ENCODE measurements around the gene ZAR1. TPM values are rescaled to one million over a fixed set of nuclear protein-coding genes. Genes with fewer than 3 reads are reported as not detected.

ZAR1 gene
- total RNA-seq, 1 experiment from 2014 or later, result not detected

- no peak overlapping the region for H3K9ac ChIP-seq (ENCODE audit: low read length)
- no peak for DNase-seq
- H3K9me2 ChIP-seq (replicated peaks; ENCODE audit: insufficient read depth, low read length), result no peaks in the 10 kb centered on the region
- H3K4me1 ChIP-seq (ENCODE audit: low read length), result no peaks in the 10 kb centered on the region
- no peak overlapping the region for H3K4me3 ChIP-seq (ENCODE audit: low read length)
- no peaks in the 10 kb centered on the region for H3K27me3 ChIP-seq (ENCODE audit: low read length)
- H3K27ac ChIP-seq (ENCODE audit: low read length), result no peak overlapping the region
- no peaks in the 10 kb centered on the region for H3K9me3 ChIP-seq (ENCODE audit: low read length)
- no peaks in the 10 kb centered on the region for H4K20me1 ChIP-seq (ENCODE audit: insufficient read depth, low read depth, low read length)
- H3K79me2 ChIP-seq (ENCODE audit: low read length), result no peaks in the 10 kb centered on the region
- no peak overlapping the region for H3K4me2 ChIP-seq (ENCODE audit: low read depth, low read length, poor library complexity, severe bottlenecking)
- H2AFZ ChIP-seq (ENCODE audit: low read length), result no peak overlapping the region
- H3K36me3 ChIP-seq (ENCODE audit: insufficient read depth, low read length), result peaks cover 35% of the 10 kb centered on the region
Measured at GRCh38 chr4:48506716-48507115, 16.7 kb downstream of the ZAR1 start.

GRCh38 chr4:48509543-48509942 is 19.5 kb downstream of the ZAR1 start:
- no peaks in the 10 kb centered on the region for H3K9me3 ChIP-seq (ENCODE audit: low read length)
- H2AFZ ChIP-seq (ENCODE audit: low read length), result no peak overlapping the region
- H3K4me1 ChIP-seq (ENCODE audit: low read length), result peaks cover 13% of the 10 kb centered on the region
- H3K9ac ChIP-seq (ENCODE audit: low read length), result no peak overlapping the region
- peaks cover 49% of the 10 kb centered on the region for H3K36me3 ChIP-seq (ENCODE audit: insufficient read depth, low read length)
- H4K20me1 ChIP-seq (ENCODE audit: insufficient read depth, low read depth, low read length), result no peaks in the 10 kb centered on the region
- no peak for DNase-seq
- H3K27me3 ChIP-seq (ENCODE audit: low read length), result no peaks in the 10 kb centered on the region
- no peak overlapping the region for H3K4me2 ChIP-seq (ENCODE audit: low read depth, low read length, poor library complexity, severe bottlenecking)
- 0 out of 2 replicates have a peak, but pooled peaks cover 3% of the 10 kb centered on the region for H3K79me2 ChIP-seq (ENCODE audit: low read length)
- no peaks in the 10 kb centered on the region for H3K9me2 ChIP-seq (replicated peaks; ENCODE audit: insufficient read depth, low read length)
- H3K4me3 ChIP-seq (ENCODE audit: low read length), result no peak overlapping the region
- H3K27ac ChIP-seq (ENCODE audit: low read length), result no peak overlapping the region

DNA sequence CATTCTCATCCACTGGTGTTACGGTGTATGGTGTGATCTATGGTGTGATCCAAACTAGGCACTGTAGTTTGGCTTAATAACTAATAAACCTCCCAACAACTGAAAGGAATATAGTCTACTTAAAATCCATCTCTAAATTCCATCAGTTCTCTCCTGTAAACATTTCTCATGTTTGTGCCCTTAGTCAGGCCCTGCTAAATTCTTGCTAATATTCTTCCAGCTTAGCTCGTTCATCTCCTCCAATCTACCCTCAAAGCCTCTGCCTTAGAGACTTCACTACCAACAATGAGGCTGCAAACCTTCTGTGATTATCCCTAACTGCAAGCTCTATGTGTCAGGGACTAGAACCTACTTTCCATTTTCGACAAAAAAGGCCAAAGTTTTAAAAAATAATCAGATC is 28.1 kb downstream of the ZAR1 start:
- Histone ChIP-seq H3K36me3 (ENCODE audit: insufficient read depth, low read length) (peaks cover 39% of the 10 kb centered on the region), H3K9me2 (replicated peaks; ENCODE audit: insufficient read depth, low read length) (no peaks in the 10 kb centered on the region), H3K4me1 (ENCODE audit: low read length) (peaks cover 16% of the 10 kb centered on the region), H3K79me2 (ENCODE audit: low read length) (0 out of 2 replicates have a peak, but pooled peaks cover 3% of the 10 kb centered on the region), H3K27ac (ENCODE audit: low read length) (no peak overlapping the region), H2AFZ (ENCODE audit: low read length) (no peak overlapping the region), H3K4me2 (ENCODE audit: low read depth, low read length, poor library complexity, severe bottlenecking) (no peak overlapping the region), H3K4me3 (ENCODE audit: low read length) (no peak overlapping the region), H3K27me3 (ENCODE audit: low read length) (no peaks in the 10 kb centered on the region), H4K20me1 (ENCODE audit: insufficient read depth, low read depth, low read length) (no peaks in the 10 kb centered on the region), H3K9me3 (ENCODE audit: low read length) (no peaks in the 10 kb centered on the region), H3K9ac (ENCODE audit: low read length) (no peak overlapping the region)
- DNase-seq, result no peak

DNA sequence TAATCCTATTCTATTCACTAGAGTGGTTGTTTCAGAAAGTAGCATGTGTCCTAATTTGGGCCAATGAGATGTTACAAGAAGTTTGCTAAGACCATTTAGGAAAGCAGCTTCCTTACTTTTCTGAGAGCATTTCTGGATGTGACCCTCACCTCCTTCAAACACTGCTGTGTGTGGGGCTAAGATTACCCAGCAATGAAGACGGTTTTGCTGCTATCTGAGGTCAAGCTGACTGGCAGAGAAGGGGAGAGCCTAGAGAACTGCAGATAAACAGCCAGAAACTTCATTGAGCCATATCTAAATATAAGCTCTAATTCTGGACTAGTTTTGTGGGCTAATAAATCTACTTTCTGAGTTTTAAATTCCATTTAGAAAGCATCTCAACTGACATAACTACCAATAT is 36.4 kb downstream of the ZAR1 start:
- Histone ChIP-seq H3K9me2 (replicated peaks; ENCODE audit: insufficient read depth, low read length) (no peaks in the 10 kb centered on the region), H3K9me3 (ENCODE audit: low read length) (no peaks in the 10 kb centered on the region), H3K27me3 (ENCODE audit: low read length) (no peaks in the 10 kb centered on the region), H3K9ac (ENCODE audit: low read length) (no peak overlapping the region), H3K27ac (ENCODE audit: low read length) (no peak overlapping the region), H3K4me2 (ENCODE audit: low read depth, low read length, poor library complexity, severe bottlenecking) (no peak overlapping the region), H3K36me3 (ENCODE audit: insufficient read depth, low read length) (peaks cover 61% of the 10 kb centered on the region), H3K4me3 (ENCODE audit: low read length) (no peak overlapping the region), H2AFZ (ENCODE audit: low read length) (no peak overlapping the region), H3K4me1 (ENCODE audit: low read length) (no peaks in the 10 kb centered on the region), H4K20me1 (ENCODE audit: insufficient read depth, low read depth, low read length) (no peaks in the 10 kb centered on the region), H3K79me2 (ENCODE audit: low read length) (no peaks in the 10 kb centered on the region)
- no peak for DNase-seq

DNA sequence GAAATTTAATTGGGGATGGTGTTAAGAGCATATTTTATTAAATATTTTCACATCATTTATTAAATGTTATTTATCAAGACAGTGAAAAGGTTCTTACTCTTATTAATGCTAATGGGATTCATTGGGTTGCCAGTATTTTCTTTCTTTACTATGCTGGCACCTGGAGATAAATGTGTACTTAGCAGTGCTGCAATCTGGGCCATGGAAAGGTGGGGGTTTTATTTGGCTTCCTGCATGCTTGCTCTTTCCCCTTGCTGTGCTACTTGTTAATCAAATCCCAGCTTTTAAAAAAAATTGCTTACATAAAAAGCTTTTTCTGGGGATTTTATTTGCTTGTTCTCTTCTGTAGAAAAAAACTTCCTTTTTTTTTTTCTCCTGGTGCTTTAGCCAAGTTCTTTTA is 48.3 kb downstream of the ZAR1 start:
- no peaks in the 10 kb centered on the region for H4K20me1 ChIP-seq (ENCODE audit: insufficient read depth, low read depth, low read length)
- H2AFZ ChIP-seq (ENCODE audit: low read length), result no peak overlapping the region
- no peaks in the 10 kb centered on the region for H3K9me3 ChIP-seq (ENCODE audit: low read length)
- H3K36me3 ChIP-seq (ENCODE audit: insufficient read depth, low read length), result peaks cover 36% of the 10 kb centered on the region; the same call in 1 of the 2 replicates
- H3K9ac ChIP-seq (ENCODE audit: low read length), result no peak overlapping the region
- H3K27me3 ChIP-seq (ENCODE audit: low read length), result no peaks in the 10 kb centered on the region
- DNase-seq, result no peak
- no peak overlapping the region for H3K27ac ChIP-seq (ENCODE audit: low read length)
- no peak overlapping the region for H3K4me2 ChIP-seq (ENCODE audit: low read depth, low read length, poor library complexity, severe bottlenecking)
- H3K9me2 ChIP-seq (replicated peaks; ENCODE audit: insufficient read depth, low read length), result no peaks in the 10 kb centered on the region
- H3K4me3 ChIP-seq (ENCODE audit: low read length), result no peak overlapping the region
- H3K4me1 ChIP-seq (ENCODE audit: low read length), result no peaks in the 10 kb centered on the region
- no peaks in the 10 kb centered on the region for H3K79me2 ChIP-seq (ENCODE audit: low read length)

DNA sequence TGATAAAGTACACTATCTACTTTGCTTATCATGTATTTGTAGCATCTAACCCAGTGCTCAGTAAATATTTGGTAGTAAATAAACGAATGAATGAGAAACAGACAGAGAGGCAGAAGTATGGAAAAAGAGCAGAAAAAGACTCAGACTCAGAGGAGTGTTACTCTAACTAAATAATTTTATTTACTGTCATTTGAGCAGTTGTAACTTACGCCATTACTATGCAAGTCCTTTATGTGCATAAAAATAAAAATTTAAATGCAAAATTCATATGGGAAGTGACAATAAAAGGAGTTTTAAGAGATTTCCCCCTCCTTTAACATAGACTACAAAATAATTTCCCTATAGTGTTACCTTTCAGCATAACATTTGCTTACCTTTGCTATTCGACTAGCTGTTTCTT is 49.5 kb downstream of the ZAR1 start:
- Histone ChIP-seq H3K4me3 (ENCODE audit: low read length) (no peak overlapping the region), H2AFZ (ENCODE audit: low read length) (no peak overlapping the region), H3K9ac (ENCODE audit: low read length) (no peak overlapping the region), H3K9me2 (replicated peaks; ENCODE audit: insufficient read depth, low read length) (no peaks in the 10 kb centered on the region), H3K27ac (ENCODE audit: low read length) (no peak overlapping the region), H4K20me1 (ENCODE audit: insufficient read depth, low read depth, low read length) (no peaks in the 10 kb centered on the region), H3K9me3 (ENCODE audit: low read length) (no peaks in the 10 kb centered on the region), H3K36me3 (ENCODE audit: insufficient read depth, low read length) (peaks cover 34% of the 10 kb centered on the region; the same call in 1 of the 2 replicates), H3K27me3 (ENCODE audit: low read length) (no peaks in the 10 kb centered on the region), H3K4me2 (ENCODE audit: low read depth, low read length, poor library complexity, severe bottlenecking) (no peak overlapping the region), H3K4me1 (ENCODE audit: low read length) (no peaks in the 10 kb centered on the region), H3K79me2 (ENCODE audit: low read length) (no peaks in the 10 kb centered on the region)
- DNase-seq, result no peak

DNA sequence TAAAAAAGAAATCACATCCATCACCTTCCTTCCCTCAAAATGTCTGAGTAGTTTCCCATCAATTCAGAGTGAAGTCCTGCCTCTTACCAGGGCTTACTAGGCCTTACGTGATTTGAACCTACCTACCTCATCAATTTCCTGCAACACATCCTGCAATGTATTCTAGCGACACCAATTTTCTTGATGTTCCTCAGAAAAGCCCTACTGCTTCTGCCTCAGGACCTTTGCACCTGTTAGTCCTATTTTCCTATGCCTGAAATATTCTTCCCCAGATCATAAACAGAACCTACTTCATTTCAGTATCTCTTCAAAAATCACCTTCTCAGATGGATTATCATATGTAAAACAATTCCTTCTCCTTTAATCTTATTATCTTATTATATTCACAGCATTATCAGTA is 52.8 kb downstream of the ZAR1 start:
- Histone ChIP-seq H3K4me3 (ENCODE audit: low read length) (no peak overlapping the region), H3K4me1 (ENCODE audit: low read length) (no peaks in the 10 kb centered on the region), H3K9ac (ENCODE audit: low read length) (no peak overlapping the region), H3K36me3 (ENCODE audit: insufficient read depth, low read length) (peaks cover 29% of the 10 kb centered on the region; the same call in 1 of the 2 replicates), H4K20me1 (ENCODE audit: insufficient read depth, low read depth, low read length) (no peaks in the 10 kb centered on the region), H3K9me3 (ENCODE audit: low read length) (no peaks in the 10 kb centered on the region), H3K79me2 (ENCODE audit: low read length) (no peaks in the 10 kb centered on the region), H3K27ac (ENCODE audit: low read length) (no peak overlapping the region), H3K9me2 (replicated peaks; ENCODE audit: insufficient read depth, low read length) (no peaks in the 10 kb centered on the region), H3K4me2 (ENCODE audit: low read depth, low read length, poor library complexity, severe bottlenecking) (no peak overlapping the region), H2AFZ (ENCODE audit: low read length) (no peak overlapping the region), H3K27me3 (ENCODE audit: low read length) (no peaks in the 10 kb centered on the region)
- no peak for DNase-seq

DNA sequence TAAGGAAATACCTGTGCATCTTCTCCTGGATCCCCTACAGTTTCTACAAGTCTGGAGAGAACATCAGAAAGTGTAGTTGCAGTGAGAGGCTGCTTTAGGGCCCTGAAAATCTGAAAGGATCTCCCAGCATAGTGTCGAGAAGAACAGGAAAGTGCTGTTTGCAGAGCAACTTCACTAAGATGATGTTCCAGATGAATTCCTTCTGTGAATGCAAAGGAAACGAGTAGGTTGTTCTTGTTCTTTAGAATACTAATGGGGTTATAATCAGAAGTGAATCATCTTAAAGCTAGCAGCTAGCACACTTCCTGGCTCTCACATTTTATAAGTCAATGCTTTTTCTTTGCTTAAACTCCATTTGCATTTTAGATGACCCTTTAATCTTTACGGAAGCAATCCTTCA is 53.7 kb downstream of the ZAR1 start:
- Histone ChIP-seq H2AFZ (ENCODE audit: low read length) (no peak overlapping the region), H3K27me3 (ENCODE audit: low read length) (no peaks in the 10 kb centered on the region), H3K27ac (ENCODE audit: low read length) (no peak overlapping the region), H4K20me1 (ENCODE audit: insufficient read depth, low read depth, low read length) (no peaks in the 10 kb centered on the region), H3K79me2 (ENCODE audit: low read length) (no peaks in the 10 kb centered on the region), H3K4me3 (ENCODE audit: low read length) (no peak overlapping the region), H3K4me1 (ENCODE audit: low read length) (no peaks in the 10 kb centered on the region), H3K36me3 (ENCODE audit: insufficient read depth, low read length) (peaks cover 29% of the 10 kb centered on the region; the same call in 1 of the 2 replicates), H3K4me2 (ENCODE audit: low read depth, low read length, poor library complexity, severe bottlenecking) (no peak overlapping the region), H3K9me2 (replicated peaks; ENCODE audit: insufficient read depth, low read length) (no peaks in the 10 kb centered on the region), H3K9me3 (ENCODE audit: low read length) (no peaks in the 10 kb centered on the region), H3K9ac (ENCODE audit: low read length) (no peak overlapping the region)
- no peak for DNase-seq

Data from Karpas-422 (cell line).